ENCODE results near the gene YPEL5.
"Not testable (repeated sequence)": the region's sequence is repeated elsewhere in the genome, so short reads cannot be mapped to it uniquely, and the experiment has no call there.

GRCh38 chr2:30111186-30111585 is 35.6 kb upstream of the YPEL5 start:
- TF ChIP-seq CTCF, POLR2A, EP300 (IDR thresholded peaks at IDR 0.05): not testable (repeated sequence)
